GM12874 (cell line): ENCODE results near the gene TPM3.

Source experiments
- CTCF ChIP-seq: IDR thresholded peaks from 2 replicates; pipeline ENCODE4 v1.5.1; 2011; ENCODE audit warnings: low read depth, mild to moderate bottlenecking, control low read depth, low read length, moderate library complexity; ENCODE audit not compliant: insufficient read depth

TPM3 gene

DNA sequence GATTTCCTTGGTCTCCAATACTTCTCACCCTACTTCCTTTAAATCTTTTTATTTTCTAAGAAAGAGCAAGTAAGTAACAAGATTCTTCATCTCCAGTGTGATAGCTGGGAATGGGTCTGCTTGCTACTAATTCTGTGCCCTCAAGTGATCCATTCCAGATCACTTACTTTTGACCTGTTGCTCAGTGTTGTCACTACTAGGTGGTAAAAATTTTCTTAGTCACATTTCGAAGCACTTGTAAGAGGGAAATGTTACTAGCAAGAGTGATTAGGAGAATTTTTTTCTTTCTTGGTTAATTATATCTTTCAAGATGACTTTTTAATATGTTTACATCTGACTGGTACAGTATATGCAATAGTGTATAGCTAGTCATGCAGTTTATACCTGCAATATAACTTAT, 31.0 kb upstream of the TPM3 start:
- TF ChIP-seq CTCF, result no peak

DNA sequence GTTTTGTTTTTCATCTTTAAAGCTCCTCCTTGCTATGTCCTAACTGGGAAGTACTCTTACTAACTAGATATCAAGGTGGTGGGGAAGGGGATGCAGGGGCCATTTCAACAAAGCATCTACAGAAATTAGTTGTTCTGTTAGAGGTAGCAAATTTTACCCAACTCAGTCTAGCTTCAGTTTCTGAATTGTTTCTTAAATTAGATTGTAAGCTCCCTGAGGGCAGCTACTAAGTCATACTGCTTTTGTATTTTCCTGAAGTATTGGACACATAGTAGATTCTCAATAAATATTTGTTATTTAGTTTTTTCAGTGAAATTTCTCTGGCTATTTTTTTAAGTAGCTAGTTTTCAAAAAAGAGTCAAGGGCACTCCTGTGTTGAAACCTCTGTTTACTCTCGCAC, 30.6 kb upstream of the TPM3 start:
- no peak for TF ChIP-seq CTCF

- TF ChIP-seq CTCF, result no peak
These were observed 29.5 kb upstream of the TPM3 start for GRCh38 chr1:154221278-154222001.

DNA sequence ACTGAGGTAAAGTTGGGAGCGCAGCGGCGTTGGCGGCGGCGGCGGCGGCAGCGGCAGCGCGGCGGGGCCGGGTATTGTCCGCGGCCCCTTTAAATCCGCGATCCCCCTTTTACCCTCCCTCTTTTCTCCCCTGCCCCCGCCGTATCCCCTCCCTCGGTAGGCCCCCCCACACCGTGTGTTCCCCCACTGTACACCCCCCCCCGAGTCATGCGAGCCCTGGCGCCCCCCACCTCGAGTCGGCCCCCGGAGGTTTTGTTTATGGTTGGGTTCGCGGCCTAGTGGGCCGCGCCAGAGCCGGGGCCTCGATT, 29.0 kb upstream of the TPM3 start:
- no peak for TF ChIP-seq CTCF

GRCh38 chr1:154220071-154220969, 28.4 kb upstream of the TPM3 start, which contains the start of gene UBAP2L:
Gene UBAP2L, plus strand, starts transcription at chr1:154220955. Its CDS starts 4,169 bp downstream, at chr1:154225124.
- no peak for TF ChIP-seq CTCF

GRCh38 chr1:154219541-154219940, 27.6 kb upstream of the TPM3 start:
- no peak for TF ChIP-seq CTCF

DNA sequence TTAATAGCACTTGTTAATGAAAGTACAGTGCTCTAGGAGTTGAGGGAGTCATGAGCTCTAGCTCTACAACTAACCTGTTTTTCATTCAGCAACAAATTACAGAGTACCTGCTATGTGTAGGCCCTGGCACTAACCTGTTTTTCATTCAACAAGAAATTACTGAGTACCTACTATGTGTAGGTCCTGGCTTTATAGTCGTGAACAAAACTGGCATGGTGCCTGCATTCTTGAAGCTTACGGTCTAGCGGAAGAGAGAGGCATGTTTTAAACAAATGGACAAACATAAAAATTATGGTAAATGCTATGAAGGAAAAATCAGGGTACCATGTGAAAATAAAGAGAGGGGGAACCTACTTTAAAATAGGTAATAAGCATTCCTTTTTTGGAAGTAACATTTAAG, 26.6 kb upstream of the TPM3 start:
- TF ChIP-seq CTCF, result no peak
